GM23338 (cell line): ENCODE data around the gene OLAH. TPM values are rescaled to one million over a fixed set of nuclear protein-coding genes. Genes with fewer than 3 reads are reported as not detected.

Source experiments
- ATAC-seq: fragments of 200-7000 bp; cut with Tn5 transposase; 3 replicates; pipeline ENCODE4 v1.9.1; 2020
- DNase-seq: peaks from one replicate; pipeline ENCODE4 v3.0.0-alpha.2; 2015; ENCODE audit warnings: low spot score
- H2AFZ ChIP-seq: fragments of 200-600 bp; sonication (generic); 2 replicates; pipeline ENCODE4 v1.8.0; 2016; ENCODE audit warnings: antibody characterized with exemption, mild to moderate bottlenecking, moderate library complexity
- H3F3A ChIP-seq: fragments of 200-600 bp; sonication (generic); replicated peaks from 2 replicates; pipeline ENCODE4 v1.8.0; 2017; ENCODE audit warnings: antibody characterized with exemption, mixed run types, low read depth
- H3K27ac ChIP-seq: fragments of 200-600 bp; sonication (generic); 2 replicates; pipeline ENCODE4 v1.6.1; 2016; ENCODE audit warnings: low read depth
- H3K27me3 ChIP-seq: fragments of 200-600 bp; sonication (generic); 2 replicates; pipeline ENCODE4 v1.8.0; 2016; ENCODE audit warnings: mild to moderate bottlenecking, mixed run types, moderate library complexity; ENCODE audit not compliant: insufficient read depth
- H3K36me3 ChIP-seq: fragments of 200-600 bp; sonication (generic); 2 replicates; pipeline ENCODE4 v1.8.0; 2016; ENCODE audit warnings: mild to moderate bottlenecking; ENCODE audit not compliant: insufficient read depth
- H3K4me1 ChIP-seq: fragments of 200-600 bp; sonication (generic); 2 replicates; pipeline ENCODE4 v1.8.0; 2016; ENCODE audit warnings: mild to moderate bottlenecking, moderate library complexity; ENCODE audit not compliant: insufficient read depth
- H3K4me2 ChIP-seq: fragments of 200-600 bp; sonication (generic); 2 replicates; pipeline ENCODE4 v1.7.1; 2017; ENCODE audit warnings: mixed run types
- H3K4me3 ChIP-seq: fragments of 200-600 bp; sonication (generic); 2 replicates; pipeline ENCODE4 v1.6.1; 2016; ENCODE audit warnings: mixed run types
- H3K79me2 ChIP-seq: fragments of 200-600 bp; sonication (generic); replicated peaks from 2 replicates; pipeline ENCODE4 v1.8.0; 2017; ENCODE audit warnings: mild to moderate bottlenecking; ENCODE audit not compliant: insufficient read depth
- H3K9me2 ChIP-seq: fragments of 200-600 bp; sonication (generic); 2 replicates; pipeline ENCODE4 v1.8.0; 2017; ENCODE audit not compliant: insufficient read depth
- H4K20me1 ChIP-seq: fragments of 200-600 bp; sonication (generic); replicated peaks from 2 replicates; pipeline ENCODE4 v1.8.0; 2017; ENCODE audit warnings: mild to moderate bottlenecking; ENCODE audit not compliant: insufficient read depth
- H3K27ac Mint-ChIP-seq: 2 replicates; pipeline ENCODE4 v1.8.0; 2020; ENCODE audit warnings: inconsistent platforms, mild to moderate bottlenecking, moderate library complexity, mixed read lengths
- H3K27me3 Mint-ChIP-seq: 3 replicates; pipeline ENCODE4 v1.8.0; 2022; ENCODE audit warnings: low read depth, mild to moderate bottlenecking, moderate library complexity, mixed read lengths, inconsistent platforms; ENCODE audit not compliant: insufficient read depth, poor library complexity
- H3K36me3 Mint-ChIP-seq: 3 replicates; pipeline ENCODE4 v1.8.0; 2021; ENCODE audit warnings: low read depth, mild to moderate bottlenecking, inconsistent platforms, moderate library complexity, mixed read lengths
- H3K4me1 Mint-ChIP-seq: 3 replicates; pipeline ENCODE4 v1.8.0; 2020; ENCODE audit warnings: mild to moderate bottlenecking, inconsistent platforms, mixed read lengths
- H3K4me3 Mint-ChIP-seq: 3 replicates; pipeline ENCODE4 v1.8.0; 2021; ENCODE audit warnings: moderate library complexity, mild to moderate bottlenecking, inconsistent platforms, mixed read lengths
- H3K9me3 Mint-ChIP-seq: 3 replicates; pipeline ENCODE4 v1.8.0; 2020; ENCODE audit warnings: moderate library complexity, mild to moderate bottlenecking, inconsistent platforms, mixed read lengths
- CREB1 ChIP-seq: fragments of 250-450 bp; sonication (Bioruptor Pico); IDR thresholded peaks from 2 replicates; pipeline ENCODE4 v1.5.0; 2020; ENCODE audit warnings: low read depth, mild to moderate bottlenecking, moderate library complexity
- CTCF ChIP-seq, 2 experiments: fragments of 200-600 bp in 1 of 2; sonication (generic) in 1 of 2; conservative IDR thresholded peaks; 2 replicates each; pipeline versions ENCODE4 v1.5.1 to v1.6.1; 2016 to 2017; ENCODE audit warnings: antibody characterized with exemption in 2 of 2, low read depth in 2 of 2, mild to moderate bottlenecking in 2 of 2, moderate library complexity in 1 of 2
- ETS1 ChIP-seq: IDR thresholded peaks from 2 replicates; pipeline ENCODE4 v1.6.1; 2016; ENCODE audit warnings: antibody characterized with exemption
- EZH2 ChIP-seq: fragments of 200-600 bp; sonication (generic); IDR thresholded peaks from one replicate; pipeline ENCODE4 v1.8.0; 2017; ENCODE audit warnings: antibody characterized with exemption, mild to moderate bottlenecking, low read depth; ENCODE audit not compliant: unreplicated experiment
- EZH2phosphoT487 ChIP-seq: fragments of 200-600 bp; sonication (generic); IDR thresholded peaks from one replicate; pipeline ENCODE4 v1.8.1; 2018; ENCODE audit warnings: antibody characterized with exemption; ENCODE audit not compliant: unreplicated experiment
- NANOG ChIP-seq: IDR thresholded peaks from 2 replicates; pipeline ENCODE4 v1.6.1; 2016; ENCODE audit warnings: antibody characterized with exemption, borderline replicate concordance
- POLR2AphosphoS5 ChIP-seq: IDR thresholded peaks from 2 replicates; pipeline ENCODE4 v1.6.1; 2016; ENCODE audit warnings: antibody characterized with exemption, low read depth
- STAT1 ChIP-seq: IDR thresholded peaks from one replicate; pipeline ENCODE4 v1.6.1; 2016; ENCODE audit warnings: antibody characterized with exemption; ENCODE audit not compliant: unreplicated experiment
- ZNF331 ChIP-seq: fragments of 250-450 bp; sonication (Bioruptor Pico); IDR thresholded peaks from 2 replicates; pipeline ENCODE4 v1.5.0; 2020; ENCODE audit warnings: low read depth, mild to moderate bottlenecking, moderate library complexity
- ZNF462 ChIP-seq: fragments of 250-450 bp; sonication (Bioruptor Pico); IDR thresholded peaks from 2 replicates; pipeline ENCODE4 v1.5.0; 2020; ENCODE audit warnings: mild to moderate bottlenecking, moderate library complexity
- polyA plus RNA-seq: library from polyadenylated mRNA; unstranded; fragments of >200 nt; fragmentation: Nextera tagmentation; extraction: Ambion mirVana; gene quantifications from 2 replicates; pipeline ENCODE4 v1.2.1, GENCODE V29; 2016
- total RNA-seq: library from RNA; depleted of rRNA; stranded (reverse); fragments of >200 nt; shearing (Covaris generic); gene quantifications from 2 replicates; pipeline ENCODE4 v1.2.3, GENCODE V29; 2014

OLAH gene
- total and polyA plus RNA-seq, 2 experiments from 2014 or later: not detected

DNA sequence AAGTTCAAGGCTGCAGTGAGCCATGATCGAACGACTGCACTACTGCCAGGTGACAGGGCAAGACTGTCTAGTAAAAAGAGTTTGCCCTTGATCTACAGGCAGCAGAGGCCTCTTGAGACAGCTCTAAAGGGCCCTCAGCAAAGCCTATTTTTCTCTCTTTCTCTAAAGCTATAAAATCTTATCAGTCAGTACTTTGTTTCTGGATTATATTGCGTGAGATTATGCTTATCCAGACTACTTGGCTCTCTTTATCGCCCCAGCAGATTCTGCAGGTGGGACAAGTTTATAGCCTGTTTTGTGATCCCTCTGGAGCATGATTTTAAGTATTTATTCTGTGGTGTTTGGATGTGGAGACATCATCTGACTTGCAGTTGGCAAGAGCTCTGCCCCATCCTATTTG lies 56.1 kb downstream of the OLAH start:
- ATAC-seq: no peak
- peak overlapping the region; percentile 8; the same call in 1 of the 3 replicates for H3K4me3 Mint-ChIP-seq

GRCh38 chr10:15103513-15103912 lies 59.8 kb downstream of the OLAH start:
- H3K4me1 ChIP-seq: peaks cover 3% of the 10 kb centered on the region; the same call in 1 of the 2 replicates
- no peaks in the 10 kb centered on the region for H3K9me3 Mint-ChIP-seq
- no peaks in the 10 kb centered on the region for H3K27me3 Mint-ChIP-seq
- peaks cover 8% of the 10 kb centered on the region for H3K4me1 Mint-ChIP-seq
- no peak overlapping the region for H3K4me3 Mint-ChIP-seq
- H3K27ac Mint-ChIP-seq: no peak overlapping the region
- ATAC-seq (no peak), DNase-seq (no peak)
- no peaks in the 10 kb centered on the region for H3K9me2 ChIP-seq
- peaks cover 49% of the 10 kb centered on the region for H3K36me3 Mint-ChIP-seq
- peaks cover 43% of the 10 kb centered on the region for H3K79me2 ChIP-seq
- no peak overlapping the region for H3K4me2 ChIP-seq
- no peak overlapping the region for H3K27ac ChIP-seq
- H4K20me1 ChIP-seq: peaks cover 27% of the 10 kb centered on the region
- no peaks in the 10 kb centered on the region for H3K27me3 ChIP-seq
- H2AFZ ChIP-seq: no peak overlapping the region
- no peak for TF ChIP-seq EZH2phosphoT487
- no peak for TF ChIP-seq ZNF331
- no peak for TF ChIP-seq CREB1 (CRISPR knock-in tag)
- no peak for TF ChIP-seq NANOG
- TF ChIP-seq EZH2: no peak
- no peak for TF ChIP-seq CTCF (conservative IDR thresholded peaks at IDR 0.05; ENCODE audit: low read depth in 2 of 2)
- no peak for TF ChIP-seq STAT1
- TF ChIP-seq ZNF462 (CRISPR knock-in tag): no peak
- H3K36me3 ChIP-seq: peaks cover 29% of the 10 kb centered on the region; the same call in 1 of the 2 replicates
- H3K4me3 ChIP-seq: no peak overlapping the region
- no peaks in the 10 kb centered on the region for H3F3A ChIP-seq

More for the DNA sequence above, 56.1 kb downstream of the OLAH start:
- Mint-ChIP-seq H3K9me3 (no peaks in the 10 kb centered on the region), H3K4me1 (peaks cover 8% of the 10 kb centered on the region), H3K36me3 (peaks cover 37% of the 10 kb centered on the region), H3K27me3 (peaks cover 6% of the 10 kb centered on the region), H3K27ac (no peak overlapping the region; the same call in 1 of the 2 replicates)
- Histone ChIP-seq H2AFZ (no peak overlapping the region), H3K4me2 (no peak overlapping the region), H4K20me1 (peaks cover 21% of the 10 kb centered on the region), H3K4me3 (no peak overlapping the region), H3K9me2 (no peaks in the 10 kb centered on the region), H3K27ac (no peak overlapping the region), H3F3A (no peaks in the 10 kb centered on the region; the same call in 1 of the 2 replicates), H3K4me1 (peaks cover 3% of the 10 kb centered on the region; the same call in 1 of the 2 replicates), H3K36me3 (peaks cover 24% of the 10 kb centered on the region; the same call in 1 of the 2 replicates), H3K27me3 (no peaks in the 10 kb centered on the region), H3K79me2 (peaks cover 55% of the 10 kb centered on the region)
- TF ChIP-seq EZH2phosphoT487: no peak
- no peak for TF ChIP-seq POLR2AphosphoS5
- no peak for TF ChIP-seq EZH2
- no peak for TF ChIP-seq ETS1
- DNase-seq: no peak
